Fibroblast of lung (primary cell): ENCODE measurements around the gene RLBP1. TPM values are rescaled to one million over a fixed set of nuclear protein-coding genes. Genes with fewer than 3 reads are reported as not detected.
A peak's percentile ranks its signal among the peaks of the same experiment; 100 is the strongest.
"Not testable (repeated sequence)": the region's sequence is repeated elsewhere in the genome, so short reads cannot be mapped to it uniquely, and the experiment has no call there.

Source experiments
- DNase-seq, 2 donors: peaks; one replicate each; pipeline versions ENCODE4 v3.0.0 to v3.0.0-alpha.2; 2010; ENCODE audit warnings: low read depth in 2 of 2
- H2AFZ ChIP-seq: 2 replicates; pipeline ENCODE4 v1.5.1; 2012; ENCODE audit warnings: low read length, control low read depth, inconsistent platforms
- H3K27ac ChIP-seq: 2 replicates; pipeline ENCODE4 v1.5.1; 2011; ENCODE audit warnings: low read length, control low read depth; ENCODE audit not compliant: insufficient read depth
- H3K27me3 ChIP-seq: 2 replicates; pipeline ENCODE4 v1.5.1; 2011; ENCODE audit warnings: mild to moderate bottlenecking, low read length; ENCODE audit not compliant: control insufficient read depth, insufficient read depth
- H3K36me3 ChIP-seq: 2 replicates; pipeline ENCODE4 v1.5.1; 2011; ENCODE audit warnings: low read length; ENCODE audit not compliant: control insufficient read depth, insufficient read depth
- H3K4me1 ChIP-seq: 2 replicates; pipeline ENCODE4 v1.5.1; 2011; ENCODE audit warnings: low read length; ENCODE audit not compliant: control insufficient read depth, insufficient read depth; ENCODE audit errors: extremely low read depth
- H3K4me2 ChIP-seq: 2 replicates; pipeline ENCODE4 v1.5.1; 2011; ENCODE audit warnings: low read length, control low read depth; ENCODE audit not compliant: insufficient read depth; ENCODE audit errors: extremely low read depth
- H3K4me3 ChIP-seq, 4 experiments: fragments of 200-600 bp in 1 of 4; sonication (generic) in 1 of 4; replicated peaks in 1 of 4; 2 replicates each; pipeline ENCODE4 v1.5.1; 2011 to 2016; ENCODE audit warnings: low read length in 4 of 4, low read depth in 3 of 4, mild to moderate bottlenecking in 3 of 4, control low read depth in 2 of 4, inconsistent platforms in 1 of 4, mixed read lengths in 1 of 4; ENCODE audit not compliant: insufficient read depth in 1 of 4; ENCODE audit errors: control extremely low read depth in 1 of 4
- H3K79me2 ChIP-seq: 2 replicates; pipeline ENCODE4 v1.5.1; 2012; ENCODE audit warnings: mild to moderate bottlenecking, low read length, inconsistent platforms; ENCODE audit not compliant: control insufficient read depth, insufficient read depth
- H3K9ac ChIP-seq: 2 replicates; pipeline ENCODE4 v1.5.1; 2011; ENCODE audit warnings: mild to moderate bottlenecking, low read length, control low read depth; ENCODE audit not compliant: insufficient read depth
- H3K9me3 ChIP-seq: 2 replicates; pipeline ENCODE4 v1.5.1; 2012; ENCODE audit warnings: low read depth, low read length; ENCODE audit not compliant: control insufficient read depth, insufficient read depth
- H4K20me1 ChIP-seq: 2 replicates; pipeline ENCODE4 v1.5.1; 2011; ENCODE audit warnings: low read length; ENCODE audit not compliant: control insufficient read depth, insufficient read depth; ENCODE audit errors: extremely low read depth
- CTCF ChIP-seq, 2 donors: IDR thresholded peaks in 1 of 2; conservative IDR thresholded peaks in 1 of 2; 1 replicate in 1 of 2; 2 replicates in 1 of 2; pipeline ENCODE4 v1.5.1; 2011 to 2012; ENCODE audit warnings: low read length in 2 of 2, control low read depth in 1 of 2, inconsistent platforms in 1 of 2, low read depth in 1 of 2, mild to moderate bottlenecking in 1 of 2
- EZH2 ChIP-seq: IDR thresholded peaks from 2 replicates; pipeline ENCODE4 v1.5.1; 2012; ENCODE audit warnings: low read length, control low read depth, mild to moderate bottlenecking; ENCODE audit errors: missing control alignments
- polyA minus RNA-seq: library from RNA; depleted of rRNA, polyadenylated mRNA; stranded (reverse); fragments of >200 nt; gene quantifications from 2 replicates; pipeline ENCODE4 v1.2.3, GENCODE V29; 2011; ENCODE audit warnings: low replicate concordance
- polyA plus RNA-seq, 2 donors: library from polyadenylated mRNA; depleted of rRNA in 1 of 2; stranded (reverse) in 1 of 2; unstranded in 1 of 2; fragments of >200 nt; gene quantifications; 2 replicates each; pipeline ENCODE4 v1.2.1, GENCODE V29; 2011 to 2012; ENCODE audit warnings: missing spikeins in 1 of 2
- total RNA-seq: library from RNA; depleted of rRNA; stranded (reverse); fragments of >200 nt; gene quantifications from 2 replicates; pipeline ENCODE4 v1.2.1, GENCODE V29; 2014

Gene RLBP1
- not detected in 2 replicates for total RNA-seq
- not detected in 2 replicates for polyA plus RNA-seq
- polyA plus RNA-seq (2012), result not detected in 2 replicates
- not detected in 2 replicates for polyA minus RNA-seq

GRCh38 chr15:89221543-89221942, at the start of gene RLBP1:
Gene RLBP1 (minus strand): TSS chr15:89221579. CDS start chr15:89218975, 2,604 bp downstream.
- Histone ChIP-seq H3K4me1 (no peaks in the 10 kb centered on the region), H3K27me3 (peaks cover 6% of the 10 kb centered on the region), H2AFZ (no peak within 1 kb of the TSS)

GRCh38 chr15:89250142-89250541, 28.8 kb upstream of the RLBP1 start:
- not testable (repeated sequence) for H4K20me1 ChIP-seq, H3K27ac ChIP-seq, H2AFZ ChIP-seq, DNase-seq, H3K4me3 ChIP-seq, H3K4me1 ChIP-seq, H3K9me3 ChIP-seq, H3K9ac ChIP-seq, H3K4me2 ChIP-seq, H3K27me3 ChIP-seq, H3K36me3 ChIP-seq
- peaks cover 13% of the 10 kb centered on the region for H3K79me2 ChIP-seq

More at GRCh38 chr15:89221543-89221942, at the start of gene RLBP1:
- H3K4me2 ChIP-seq, result no peak within 1 kb of the TSS
- no peak within 1 kb of the TSS for H3K9ac ChIP-seq
- no peaks in the 10 kb centered on the region for H4K20me1 ChIP-seq
- peak in 1 of 2 donors; percentile 29 for DNase-seq
- no peaks in the 10 kb centered on the region for H3K79me2 ChIP-seq
- H3K9me3 ChIP-seq, result no peaks in the 10 kb centered on the region
- H3K36me3 ChIP-seq, result no peaks in the 10 kb centered on the region
- no peak for TF ChIP-seq CTCF (conservative IDR thresholded peaks at IDR 0.05 in 1 of 2, IDR thresholded peaks at IDR 0.05 in 1 of 2; ENCODE audit: low read depth in 1 of 2, low read length in 2 of 2)
- no peak for TF ChIP-seq EZH2
- H3K27ac ChIP-seq, result no peak within 1 kb of the TSS
- no peak within 1 kb of the TSS for H3K4me3 ChIP-seq

DNA sequence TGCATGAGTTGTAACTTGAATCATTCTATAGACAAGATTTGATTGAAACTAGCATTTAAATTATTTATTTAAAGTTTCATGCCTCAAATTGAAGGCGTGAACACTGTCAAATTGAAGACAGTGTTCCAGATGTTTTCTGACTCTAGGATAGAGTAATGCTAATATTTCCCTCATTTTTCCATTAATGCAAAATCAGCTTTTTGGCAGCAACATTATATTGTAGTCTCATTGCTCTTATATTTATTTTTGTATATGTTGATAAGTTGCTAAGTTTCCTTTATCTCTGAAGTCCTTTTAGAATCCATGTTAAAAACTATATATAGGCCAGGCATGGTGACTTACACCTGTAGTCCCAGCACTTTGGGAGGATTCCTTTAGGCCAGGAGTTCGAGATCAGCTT, 27.2 kb upstream of the RLBP1 start:
- Histone ChIP-seq H3K27ac (no peak overlapping the region), H3K4me3 (no peak overlapping the region), H3K36me3 (no peaks in the 10 kb centered on the region), H3K4me1 (peaks cover 3% of the 10 kb centered on the region), H3K9me3 (no peaks in the 10 kb centered on the region), H3K79me2 (peaks cover 16% of the 10 kb centered on the region), H3K4me2 (no peak overlapping the region), H3K27me3 (no peaks in the 10 kb centered on the region), H4K20me1 (no peaks in the 10 kb centered on the region), H3K9ac (no peak overlapping the region), H2AFZ (no peak overlapping the region)
- no peak for DNase-seq
- TF ChIP-seq EZH2, result no peak
- TF ChIP-seq CTCF (conservative IDR thresholded peaks at IDR 0.05 in 1 of 2, IDR thresholded peaks at IDR 0.05 in 1 of 2; ENCODE audit: low read depth in 1 of 2, low read length in 2 of 2), result no peak
